H1 (cell line): ENCODE measurements around the gene SH3RF3. TPM values are rescaled to one million over a fixed set of nuclear protein-coding genes. Genes with fewer than 3 reads are reported as not detected.

ENCODE experiments used
- CTCF ChIA-PET: fragments of 300-600 bp; sonication (Branson Sonifier 250); formaldehyde crosslinking; loops from one replicate; lab custom pipeline; 2021; ENCODE audit not compliant: partially characterized antibody; lab: Charles Lee
- POLR2A ChIA-PET: fragments of 300-600 bp; sonication (Branson Sonifier 250); formaldehyde crosslinking; loops from one replicate; lab custom pipeline; 2021; ENCODE audit warnings: inconsistent platforms; ENCODE audit not compliant: partially characterized antibody; lab: Charles Lee
- DNase-seq, 2 experiments: peaks; one replicate each; pipeline versions ENCODE4 v3.0.0 to v3.0.0-alpha.2; 2010 to 2022; ENCODE audit warnings: low spot score in 2 of 2, low read depth in 1 of 2, mixed read lengths in 1 of 2
- FAIRE-seq: peaks from 2 replicates; lab custom pipeline; 2011; peaks lifted over from hg19 to GRCh38; lab: Jason Lieb, UNC
- H2AFZ ChIP-seq: 2 replicates; pipeline ENCODE4 v1.8.1; 2012; ENCODE audit warnings: low read length, inconsistent platforms
- H2AK5ac ChIP-seq: 2 replicates; pipeline ENCODE4 v1.6.1; 2013; ENCODE audit warnings: low read depth, low read length
- H2BK120ac ChIP-seq: replicated peaks from 2 replicates; pipeline ENCODE3; 2013; ENCODE audit warnings: low read depth, low read length, inconsistent platforms
- H2BK12ac ChIP-seq: 2 replicates; pipeline ENCODE4 v1.6.1; 2013; ENCODE audit warnings: low read depth, low read length
- H2BK15ac ChIP-seq: 2 replicates; pipeline ENCODE4 v1.6.1; 2013; ENCODE audit warnings: low read length
- H2BK20ac ChIP-seq: 2 replicates; pipeline ENCODE4 v1.6.1; 2013; ENCODE audit warnings: low read length
- H2BK5ac ChIP-seq: 2 replicates; pipeline ENCODE4 v1.6.1; 2013; ENCODE audit warnings: low read depth, low read length
- H3K14ac ChIP-seq: 2 replicates; pipeline ENCODE4 v1.6.1; 2013; ENCODE audit warnings: inconsistent platforms; ENCODE audit not compliant: insufficient read length
- H3K18ac ChIP-seq: 2 replicates; pipeline ENCODE4 v1.6.1; 2013; ENCODE audit warnings: low read length; ENCODE audit errors: extremely low read depth
- H3K23ac ChIP-seq: 2 replicates; pipeline ENCODE4 v1.6.1; 2013; ENCODE audit warnings: inconsistent platforms; ENCODE audit not compliant: insufficient read length
- H3K23me2 ChIP-seq: 2 replicates; pipeline ENCODE4 v1.6.1; 2013; ENCODE audit warnings: low read depth, low read length
- H3K27ac ChIP-seq: 2 replicates; pipeline ENCODE4 v1.6.1; 2011; ENCODE audit warnings: low read depth, low read length, inconsistent platforms
- H3K27me3 ChIP-seq, 4 experiments: replicated peaks in 1 of 4; 1 replicate in 1 of 4; 2 replicates in 3 of 4; pipeline versions ENCODE4 v1.6.1 to v1.8.1; 2011 to 2013; ENCODE audit warnings: low read length in 3 of 4, mild to moderate bottlenecking in 3 of 4, inconsistent platforms in 2 of 4, mixed read lengths in 2 of 4, moderate library complexity in 1 of 4; ENCODE audit not compliant: control insufficient read depth in 3 of 4, insufficient read depth in 3 of 4; ENCODE audit errors: extremely low read depth in 1 of 4
- H3K36me3 ChIP-seq, 4 experiments: 2 replicates each; pipeline versions ENCODE4 v1.6.1 to v1.8.1; 2011 to 2013; ENCODE audit warnings: mild to moderate bottlenecking in 4 of 4, low read length in 3 of 4, moderate library complexity in 2 of 4, control low read depth in 1 of 4, inconsistent platforms in 1 of 4; ENCODE audit not compliant: insufficient read depth in 4 of 4, control insufficient read depth in 2 of 4
- H3K4ac ChIP-seq: replicated peaks from 2 replicates; pipeline ENCODE3; 2013; ENCODE audit warnings: low read length, low read depth, mixed read lengths, inconsistent platforms; ENCODE audit not compliant: insufficient read length
- H3K4me1 ChIP-seq, 4 experiments: replicated peaks in 1 of 4; 1 replicate in 1 of 4; 2 replicates in 3 of 4; pipeline versions ENCODE4 v1.6.1 to v1.8.1; 2011 to 2013; ENCODE audit warnings: low read length in 3 of 4, inconsistent platforms in 2 of 4, mixed read lengths in 1 of 4; ENCODE audit not compliant: insufficient read depth in 4 of 4, control insufficient read depth in 3 of 4
- H3K4me2 ChIP-seq, 2 experiments: 2 replicates each; pipeline versions ENCODE4 v1.6.1 to v1.8.1; 2011 to 2013; ENCODE audit warnings: low read depth in 2 of 2, low read length in 2 of 2, control low read depth in 1 of 2, inconsistent platforms in 1 of 2, mild to moderate bottlenecking in 1 of 2; ENCODE audit not compliant: insufficient read depth in 1 of 2
- H3K4me3 ChIP-seq, 4 experiments: fragments of 200-600, 300-600 bp in 1 of 4; sonication (generic), shearing (Covaris generic), sonication (Bioruptor Twin) in 1 of 4; 2 replicates each; pipeline versions ENCODE4 v1.5.1 to v1.8.1; 2011 to 2016; ENCODE audit warnings: low read length in 4 of 4, low read depth in 3 of 4, control low read depth in 2 of 4, inconsistent platforms in 2 of 4, mild to moderate bottlenecking in 2 of 4, mixed read lengths in 1 of 4, moderate library complexity in 1 of 4; ENCODE audit not compliant: insufficient read depth in 2 of 4; ENCODE audit errors: extremely low read depth in 1 of 4
- H3K56ac ChIP-seq: replicated peaks from 2 replicates; pipeline ENCODE3; 2013; ENCODE audit warnings: low read depth, mild to moderate bottlenecking, mixed read lengths, low read length, inconsistent platforms; ENCODE audit not compliant: insufficient read length
- H3K79me1 ChIP-seq: 2 replicates; pipeline ENCODE4 v1.6.1; 2013; ENCODE audit warnings: low read depth, low read length, control low read depth
- H3K79me2 ChIP-seq, 2 experiments: 2 replicates each; pipeline versions ENCODE4 v1.6.1 to v1.8.1; 2012 to 2013; ENCODE audit warnings: low read length in 2 of 2, mild to moderate bottlenecking in 2 of 2, inconsistent platforms in 1 of 2; ENCODE audit not compliant: insufficient read depth in 2 of 2, control insufficient read depth in 1 of 2
- H3K9ac ChIP-seq, 4 experiments: replicated peaks in 1 of 4; 1 replicate in 1 of 4; 2 replicates in 3 of 4; pipeline versions ENCODE4 v1.6.1 to v1.8.1; 2011 to 2013; ENCODE audit warnings: low read depth in 3 of 4, low read length in 3 of 4, control low read depth in 2 of 4, mild to moderate bottlenecking in 2 of 4, moderate library complexity in 2 of 4, inconsistent platforms in 1 of 4; ENCODE audit errors: extremely low read depth in 1 of 4
- H3K9me3 ChIP-seq, 2 experiments: 2 replicates each; pipeline versions ENCODE4 v1.6.1 to v1.8.1; 2012 to 2013; ENCODE audit warnings: mild to moderate bottlenecking in 2 of 2, moderate library complexity in 2 of 2, control low read depth in 1 of 2, inconsistent platforms in 1 of 2, low read depth in 1 of 2, low read length in 1 of 2, mixed read lengths in 1 of 2; ENCODE audit not compliant: insufficient read depth in 2 of 2
- H4K20me1 ChIP-seq, 2 experiments: replicated peaks in 1 of 2; 2 replicates each; pipeline versions ENCODE3 to v1.8.1; 2011 to 2013; ENCODE audit warnings: inconsistent platforms in 2 of 2, low read length in 2 of 2, mild to moderate bottlenecking in 1 of 2; ENCODE audit not compliant: insufficient read depth in 2 of 2, control insufficient read depth in 1 of 2
- H4K5ac ChIP-seq: 2 replicates; pipeline ENCODE4 v1.6.1; 2013; ENCODE audit warnings: low read length, low read depth, mixed read lengths, inconsistent platforms; ENCODE audit not compliant: insufficient read length
- H4K8ac ChIP-seq: 2 replicates; pipeline ENCODE4 v1.8.0; 2013; ENCODE audit warnings: mild to moderate bottlenecking, moderate library complexity, low read length, inconsistent platforms; ENCODE audit not compliant: insufficient read depth; ENCODE audit errors: extremely low read depth
- H4K91ac ChIP-seq: replicated peaks from 2 replicates; pipeline ENCODE3; 2013; ENCODE audit warnings: low read length, mixed read lengths, inconsistent platforms; ENCODE audit not compliant: insufficient read length
- KDM1A ChIP-seq: fragments of 200-600, 300-600 bp; sonication (generic); IDR thresholded peaks from 2 replicates; pipeline ENCODE4 v1.7.1; 2016; ENCODE audit warnings: mild to moderate bottlenecking, low read length, borderline replicate concordance
- NANOG ChIP-seq: IDR thresholded peaks from 2 replicates; pipeline ENCODE4 v1.6.1; 2011; ENCODE audit warnings: low read length, low read depth, mild to moderate bottlenecking, inconsistent platforms; ENCODE audit not compliant: insufficient read depth, poor library complexity, severe bottlenecking
- SRF ChIP-seq: IDR thresholded peaks from 2 replicates; pipeline ENCODE4 v1.6.1; 2011; ENCODE audit warnings: mild to moderate bottlenecking, low read depth, low read length, moderate library complexity
- WGBS, 2 experiments: shearing (Covaris generic) in 1 of 2; methylation state at CpG; one replicate each; pipeline versions ENCODE4 v1.1.6 to v1.1.7; 2013 to 2015; ENCODE audit warnings: low lambda C conversion rate in 2 of 2, mixed read lengths in 2 of 2, inconsistent platforms in 1 of 2, low coverage in 1 of 2, missing lambda C conversion rate in 1 of 2; ENCODE audit not compliant: insufficient replicate concordance in 2 of 2, insufficient coverage in 1 of 2, insufficient read length in 1 of 2; ENCODE audit errors: extremely low coverage in 1 of 2, missing lambda C conversion rate in 1 of 2; 5-methylcytosine and 5-hydroxymethylcytosine counted together
- polyA plus RNA-seq, 7 experiments: library from polyadenylated mRNA; depleted of rRNA in 3 of 7; stranded (reverse) in 5 of 7; unstranded in 2 of 7; fragments of >200 nt in 5 of 7; fragments of 200-250 nt in 2 of 7; gene quantifications; 1 replicate in 5 of 7; 2 replicates in 1 of 7; 4 replicates in 1 of 7; pipeline versions ENCODE4 v1.2.1 to v1.2.3, GENCODE V29; 2011 to 2013; ENCODE audit warnings: missing spikeins in 2 of 7, mixed read lengths in 2 of 7
- total RNA-seq: library from RNA; stranded (reverse); fragmentation: NEBNext Ultra II Directional; extraction: Animal tissue kit (Norgen Biotek cat#: 25700); gene quantifications from 2 replicates; pipeline ENCODE4 v1.2.1, GENCODE V29; 2021

The SH3RF3 gene
- total and polyA plus RNA-seq, 2 of the 8 experiments (the other 6 are each of a cell fraction or from before 2014, with no cell fraction given) = 0.11 to 0.65 TPM

DNA sequence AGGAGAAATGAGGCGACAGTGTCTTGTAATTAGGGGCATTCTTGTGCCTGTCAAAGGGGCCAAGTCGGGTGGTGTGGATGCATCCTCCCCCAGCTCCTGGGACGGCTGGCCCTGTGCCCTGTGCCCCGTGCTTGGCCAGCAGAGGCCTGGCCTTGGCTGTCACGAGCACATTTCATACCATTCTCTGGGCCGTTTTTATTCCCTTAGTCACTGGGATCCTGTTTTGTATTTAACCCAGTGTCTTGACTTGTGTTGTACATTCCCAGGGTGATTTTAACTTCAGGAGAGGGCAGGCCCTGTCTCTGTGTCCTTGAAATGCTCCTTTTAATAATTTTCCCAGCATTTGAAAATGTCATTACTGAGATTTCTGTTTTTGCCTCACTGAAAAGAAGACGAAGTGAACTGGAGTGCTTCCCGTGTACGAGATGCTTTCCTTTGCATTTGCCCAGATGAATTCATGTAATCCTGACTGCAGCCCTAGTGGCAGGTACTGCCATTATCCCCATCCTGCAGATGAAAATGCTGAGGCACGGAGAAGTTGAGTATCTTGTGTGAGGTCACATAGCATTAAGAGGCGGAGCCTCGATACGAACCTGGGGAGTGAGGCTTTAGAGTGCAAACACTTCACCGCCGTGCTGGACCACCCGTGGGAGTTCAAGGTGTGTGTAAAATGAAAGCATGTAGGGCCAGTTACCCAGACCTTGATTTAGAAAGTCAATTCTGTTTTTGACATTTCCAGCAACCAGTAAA lies 57.0 kb downstream of the SH3RF3 start:
- Histone ChIP-seq H3K23ac (no peak overlapping the region), H2BK120ac (no peak overlapping the region), H4K91ac (no peak overlapping the region), H3K9me3 (no peaks in the 10 kb centered on the region), H2AFZ (no peak overlapping the region), H3K18ac (no peak overlapping the region), H4K5ac (no peak overlapping the region), H3K4ac (no peak overlapping the region), H3K36me3 (no peaks in the 10 kb centered on the region), H3K4me1 (no peaks in the 10 kb centered on the region; a peak in 2 of 7 replicates), H2BK12ac (no peak overlapping the region), H3K79me1 (no peaks in the 10 kb centered on the region), H4K20me1 (no peaks in the 10 kb centered on the region), H3K9ac (no peak overlapping the region), H3K56ac (no peak overlapping the region), H2BK15ac (no peak overlapping the region), H2AK5ac (no peak overlapping the region), H3K79me2 (no peaks in the 10 kb centered on the region), H2BK5ac (no peak overlapping the region), H2BK20ac (no peak overlapping the region), H3K14ac (no peak overlapping the region), H3K27me3 (no peaks in the 10 kb centered on the region; a peak in 1 of 7 replicates), H3K27ac (no peak overlapping the region)
- FAIRE-seq (no peak), DNase-seq (no peak)
- POLR2A ChIA-PET = no interaction called here
- CTCF ChIA-PET = interaction anchor here (0.9 to 1.2 kb wide), 6 partner anchors 17 to 324 kb away, joined by 3 read pairs; no protein-coding TSS in a partner anchor
- TF ChIP-seq KDM1A (peak; percentile 54; the same call in 1 of the 2 replicates), SRF (no peak), NANOG (no peak)
- TF ChIP-seq, all 59 proteins: peak for 1
- no peaks in the 10 kb centered on the region for H3K23me2 ChIP-seq
- no peak overlapping the region for H3K4me3 ChIP-seq
- H3K4me2 ChIP-seq = no peak overlapping the region
- H4K8ac ChIP-seq = no peak overlapping the region
- WGBS, 2 experiments = 88% methylated on average over 16 of the region's 16 CpGs; no CpG with 5 or more reads in 1 of the 2 experiments
